Stomach (tissue), 9 donors: ENCODE data around the gene RNPEPL1. TPM values are rescaled to one million over a fixed set of nuclear protein-coding genes. Genes with fewer than 3 reads are reported as not detected.

Source experiments
- DNase-seq, 2 donors: peaks; one replicate each; pipeline versions ENCODE4 v3.0.0 to v3.0.0-alpha.2; 2013 to 2019
- H3K27ac ChIP-seq, 5 donors: fragments of 200-600 bp in 4 of 5; sonication (generic) in 4 of 5; one replicate each; pipeline ENCODE4 v1.5.1; 2013 to 2019; ENCODE audit warnings: mild to moderate bottlenecking in 1 of 5, moderate library complexity in 1 of 5
- H3K27me3 ChIP-seq, 3 donors: fragments of 200-600 bp; sonication (generic); one replicate each; pipeline ENCODE4 v1.5.1; 2017 to 2019; ENCODE audit warnings: mixed run types in 1 of 3
- H3K36me3 ChIP-seq, 4 donors: fragments of 200-600 bp; sonication (generic); 1 replicate in 3 of 4; 2 replicates in 1 of 4; pipeline ENCODE4 v1.5.1; 2016 to 2019
- H3K4me1 ChIP-seq, 4 donors: fragments of 200-600 bp; sonication (generic); one replicate each; pipeline ENCODE4 v1.5.1; 2016 to 2019
- H3K4me3 ChIP-seq, 4 donors: fragments of 200-600 bp; sonication (generic) in 3 of 4; one replicate each; pipeline ENCODE4 v1.5.1; 2016 to 2019; ENCODE audit warnings: mild to moderate bottlenecking in 1 of 4
- H3K9me3 ChIP-seq, 4 donors: fragments of 200-600 bp; sonication (generic); one replicate each; pipeline ENCODE4 v1.5.1; 2016 to 2019
- EP300 ChIP-seq: sonication (generic); formaldehyde crosslinking; IDR thresholded peaks from one replicate; pipeline ENCODE4 v1.6.1; 2017; ENCODE audit warnings: antibody characterized with exemption
- POLR2A ChIP-seq, 4 donors: fragments of 450-650 bp; IDR thresholded peaks; one replicate each; pipeline ENCODE4 v1.6.1; 2016; ENCODE audit warnings: antibody characterized with exemption in 4 of 4, control low read depth in 2 of 4, mild to moderate bottlenecking in 1 of 4, moderate library complexity in 1 of 4
- POLR2AphosphoS5 ChIP-seq, 3 donors: sonication (generic); formaldehyde crosslinking; IDR thresholded peaks; one replicate each; pipeline ENCODE4 v1.6.1; 2016; ENCODE audit warnings: antibody characterized with exemption in 3 of 3
- WGBS, 5 donors: extraction: QIAGEN DNeasy Blood & Tissue Kit in 3 of 5; methylation state at CpG; one replicate each; pipeline versions ENCODE4 v1.1.5 to v1.1.7; 2013 to 2018; 5-methylcytosine and 5-hydroxymethylcytosine counted together
- intact Hi-C: fragments of 100-400 bp; cut with DNase I; formaldehyde crosslinking; loops from one replicate; pipeline ENCODE4 v1.15.1; 2023; ENCODE audit warnings: low total_unique reads
- polyA plus RNA-seq, 3 donors: library from polyadenylated mRNA; stranded (reverse); fragments of 200-250 nt; gene quantifications; one replicate each; pipeline ENCODE4 v1.2.3, GENCODE V29; 2013
- total RNA-seq, 5 donors: library from RNA; depleted of rRNA; stranded (reverse); fragments of >200 nt; gene quantifications; one replicate each; pipeline versions ENCODE4 v1.1.0 to v1.2.3, GENCODE V29; 2014 to 2016
- TF ChIP-seq, protein P1 (sequence below), 7 experiments: fragments of 450-650 bp in 4 of 7; fragments of 200-600 bp in 3 of 7; sonication (generic) in 3 of 7; IDR thresholded peaks; one replicate each; pipeline ENCODE4 v1.5.1; 2016 to 2019; ENCODE audit warnings: antibody characterized with exemption in 7 of 7, control low read depth in 2 of 7, mild to moderate bottlenecking in 1 of 7
- donor health status: healthy with polysubstance abuse.
- donor health status: Bipolar disorder and iron deficiency.
- donor health status: healthy.

The RNPEPL1 gene
- total and polyA plus RNA-seq, 8 donors = 32.7 to 196 (median 124) TPM

GRCh38 chr2:240576436-240577205, 8.3 kb downstream of the RNPEPL1 start:
- Histone ChIP-seq H3K9me3 (no peaks in the 10 kb centered on the region), H3K27ac (no peak overlapping the region), H3K4me3 (no peak overlapping the region), H3K36me3 (peaks cover 47 to 85% (median 70%) of the 10 kb centered on the region in 4 donors), H3K27me3 (no peaks in the 10 kb centered on the region), H3K4me1 (peaks cover 22 to 59% (median 48%) of the 10 kb centered on the region in 4 donors)
- TF ChIP-seq, protein P1, sequence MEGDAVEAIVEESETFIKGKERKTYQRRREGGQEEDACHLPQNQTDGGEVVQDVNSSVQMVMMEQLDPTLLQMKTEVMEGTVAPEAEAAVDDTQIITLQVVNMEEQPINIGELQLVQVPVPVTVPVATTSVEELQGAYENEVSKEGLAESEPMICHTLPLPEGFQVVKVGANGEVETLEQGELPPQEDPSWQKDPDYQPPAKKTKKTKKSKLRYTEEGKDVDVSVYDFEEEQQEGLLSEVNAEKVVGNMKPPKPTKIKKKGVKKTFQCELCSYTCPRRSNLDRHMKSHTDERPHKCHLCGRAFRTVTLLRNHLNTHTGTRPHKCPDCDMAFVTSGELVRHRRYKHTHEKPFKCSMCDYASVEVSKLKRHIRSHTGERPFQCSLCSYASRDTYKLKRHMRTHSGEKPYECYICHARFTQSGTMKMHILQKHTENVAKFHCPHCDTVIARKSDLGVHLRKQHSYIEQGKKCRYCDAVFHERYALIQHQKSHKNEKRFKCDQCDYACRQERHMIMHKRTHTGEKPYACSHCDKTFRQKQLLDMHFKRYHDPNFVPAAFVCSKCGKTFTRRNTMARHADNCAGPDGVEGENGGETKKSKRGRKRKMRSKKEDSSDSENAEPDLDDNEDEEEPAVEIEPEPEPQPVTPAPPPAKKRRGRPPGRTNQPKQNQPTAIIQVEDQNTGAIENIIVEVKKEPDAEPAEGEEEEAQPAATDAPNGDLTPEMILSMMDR (IDR thresholded peaks at IDR 0.05) = no peak
- TF ChIP-seq POLR2A (IDR thresholded peaks at IDR 0.05) = no peak
- TF ChIP-seq EP300 = no peak
- TF ChIP-seq POLR2AphosphoS5 (IDR thresholded peaks at IDR 0.05) = no peak
- WGBS, 5 donors = 91 to 94% (median 92%) methylated on average over 25 to 32 of the region's 32 CpGs
- no peak for DNase-seq
- intact Hi-C loops = no loop called here

- peaks cover 43 to 76% (median 66%) of the 10 kb centered on the region in 4 donors for H3K36me3 ChIP-seq
- intact Hi-C loops = no loop called here
- H3K9me3 ChIP-seq = no peaks in the 10 kb centered on the region
- DNase-seq = no peak
- no peak for TF ChIP-seq EP300
- TF ChIP-seq, protein P1 (IDR thresholded peaks at IDR 0.05) = no peak
- no peak for TF ChIP-seq POLR2AphosphoS5 (IDR thresholded peaks at IDR 0.05)
- TF ChIP-seq POLR2A (IDR thresholded peaks at IDR 0.05) = no peak
- H3K4me3 ChIP-seq = no peak overlapping the region
- 80 to 96% (median 90%) methylated on average over 4 to 26 of the region's 26 CpGs for WGBS, 5 donors
- H3K27ac ChIP-seq = peak overlapping the region in 1 of 5 donors; percentile 82
- H3K4me1 ChIP-seq = peaks cover 22 to 51% (median 43%) of the 10 kb centered on the region in 4 donors
- H3K27me3 ChIP-seq = no peaks in the 10 kb centered on the region
These were observed 9.2 kb downstream of the RNPEPL1 start for GRCh38 chr2:240577281-240578109.

DNA sequence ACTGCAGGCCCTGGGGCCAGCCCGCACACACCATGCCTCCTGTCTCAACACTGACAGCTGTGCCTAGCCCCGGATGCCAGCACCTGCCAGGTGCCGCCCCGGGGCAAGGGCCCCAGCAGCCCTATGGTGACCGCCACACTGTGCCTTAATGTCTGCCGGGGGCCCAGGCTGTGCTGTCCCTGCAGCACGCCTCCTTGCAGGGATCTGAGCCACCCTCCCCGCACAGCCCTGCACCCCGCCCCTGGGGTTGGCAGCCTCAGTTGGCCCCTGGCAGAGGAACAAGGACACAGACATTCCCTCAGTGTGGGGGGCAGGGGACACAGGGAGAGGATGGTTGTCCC, 9.8 kb downstream of the RNPEPL1 start:
- intact Hi-C loops = no loop called here
- WGBS, 5 donors = 82 to 90% (median 86%) methylated on average over 7 to 9 of the region's 9 CpGs; no CpG with 5 or more reads in 1 of the 5 donors
- Histone ChIP-seq H3K27me3 (no peaks in the 10 kb centered on the region), H3K9me3 (no peaks in the 10 kb centered on the region), H3K4me3 (no peak overlapping the region), H3K27ac (peak overlapping the region in 1 of 5 donors; percentile 82), H3K36me3 (peaks cover 42 to 70% (median 60%) of the 10 kb centered on the region in 4 donors), H3K4me1 (peaks cover 22 to 50% (median 43%) of the 10 kb centered on the region in 4 donors)
- no peak for DNase-seq
- TF ChIP-seq POLR2A (IDR thresholded peaks at IDR 0.05) (no peak), EP300 (no peak), POLR2AphosphoS5 (IDR thresholded peaks at IDR 0.05) (no peak)
- TF ChIP-seq, protein P1 (IDR thresholded peaks at IDR 0.05) = no peak

GRCh38 chr2:240578488-240578887, 10.2 kb downstream of the RNPEPL1 start:
- Histone ChIP-seq H3K9me3 (no peaks in the 10 kb centered on the region), H3K4me1 (peaks cover 22 to 50% (median 41%) of the 10 kb centered on the region in 4 donors), H3K27me3 (no peaks in the 10 kb centered on the region), H3K4me3 (no peak overlapping the region), H3K27ac (peak overlapping the region in 4 of 5 donors; percentile 67 to 84 (median 78)), H3K36me3 (peaks cover 42 to 66% (median 56%) of the 10 kb centered on the region in 4 donors)
- WGBS, 5 donors = 86 to 93% (median 90%) methylated on average over 8 of the region's 8 CpGs
- intact Hi-C loops = no loop called here
- DNase-seq = no peak
- TF ChIP-seq POLR2AphosphoS5 (IDR thresholded peaks at IDR 0.05) (no peak), EP300 (no peak), POLR2A (IDR thresholded peaks at IDR 0.05) (no peak)
- TF ChIP-seq, protein P1 (IDR thresholded peaks at IDR 0.05) = no peak
